ENCODE data around the gene THSD4. TPM values are rescaled to one million over a fixed set of nuclear protein-coding genes. Genes with fewer than 3 reads are reported as not detected.
A peak's percentile ranks its signal among the peaks of the same experiment; 100 is the strongest.

The THSD4 gene
- total RNA-seq, 1 experiment from 2014 or later, result 0.29 TPM

- ChIA-PET POLR2A (no interaction called here), CTCF (no interaction called here)
- no peaks in the 10 kb centered on the region for H3K27me3 Mint-ChIP-seq (ENCODE audit: insufficient read depth, unreplicated experiment)
- H3K4me1 ChIP-seq, result peaks cover 40% of the 10 kb centered on the region
- peak overlapping the region; percentile 47 for H3K27ac Mint-ChIP-seq (ENCODE audit: unreplicated experiment)
- no peaks in the 10 kb centered on the region for H3K9me3 ChIP-seq
- no TSS peak for BruUV-seq (replicated peaks)
- no peak for TF ChIP-seq CTCF (IDR thresholded peaks at IDR 0.05; ENCODE audit: insufficient read depth in 1 of 2, low read depth in 1 of 2, low read length in 1 of 2, severe bottlenecking in 1 of 2, unreplicated experiment in 1 of 2)
- intact Hi-C loops (cut with micrococcal nuclease; ENCODE audit: unreplicated experiment), result no loop called here
- H3K4me1 Mint-ChIP-seq (ENCODE audit: low read depth, unreplicated experiment), result peaks cover 27% of the 10 kb centered on the region
- no peaks in the 10 kb centered on the region for H3K27me3 ChIP-seq (replicated peaks; ENCODE audit: control insufficient read depth, insufficient read depth, low read length)
- no peak overlapping the region for H3K4me3 ChIP-seq (ENCODE audit: low read depth, low read length)
- peaks cover 7% of the 10 kb centered on the region for H3K36me3 Mint-ChIP-seq (ENCODE audit: insufficient read depth, unreplicated experiment)
- H3K36me3 ChIP-seq (ENCODE audit: control insufficient read depth, insufficient read depth, low read length), result no peaks in the 10 kb centered on the region
- no peaks in the 10 kb centered on the region for H3K9me3 Mint-ChIP-seq (ENCODE audit: unreplicated experiment)
- H3K4me3 Mint-ChIP-seq (ENCODE audit: unreplicated experiment), result no peak overlapping the region
- no peak for DNase-seq
These were observed 137.4 kb downstream of the THSD4 start for GRCh38 chr15:71252740-71253047.

- CTCF ChIA-PET, result no interaction called here
- H3K27me3 Mint-ChIP-seq (ENCODE audit: insufficient read depth, unreplicated experiment), result no peaks in the 10 kb centered on the region
- peaks cover 20% of the 10 kb centered on the region for H3K4me1 Mint-ChIP-seq (ENCODE audit: low read depth, unreplicated experiment)
- no peak for DNase-seq
- H3K36me3 Mint-ChIP-seq (ENCODE audit: insufficient read depth, unreplicated experiment), result peaks cover 7% of the 10 kb centered on the region
- H3K4me3 Mint-ChIP-seq (ENCODE audit: unreplicated experiment), result no peak overlapping the region
- no peaks in the 10 kb centered on the region for H3K27me3 ChIP-seq (replicated peaks; ENCODE audit: control insufficient read depth, insufficient read depth, low read length)
- H3K9me3 Mint-ChIP-seq (ENCODE audit: unreplicated experiment), result no peaks in the 10 kb centered on the region
- BruUV-seq (replicated peaks), result no TSS peak
- H3K27ac Mint-ChIP-seq (ENCODE audit: unreplicated experiment), result no peak overlapping the region
- no peak overlapping the region for H3K4me3 ChIP-seq (ENCODE audit: low read depth, low read length)
- H3K36me3 ChIP-seq (ENCODE audit: control insufficient read depth, insufficient read depth, low read length), result no peaks in the 10 kb centered on the region
- intact Hi-C loops (cut with micrococcal nuclease; ENCODE audit: unreplicated experiment), result no loop called here
- H3K4me1 ChIP-seq, result peaks cover 29% of the 10 kb centered on the region
- POLR2A ChIA-PET, result no interaction called here
- no peaks in the 10 kb centered on the region for H3K9me3 ChIP-seq
- no peak for TF ChIP-seq CTCF (IDR thresholded peaks at IDR 0.05; ENCODE audit: insufficient read depth in 1 of 2, low read depth in 1 of 2, low read length in 1 of 2, severe bottlenecking in 1 of 2, unreplicated experiment in 1 of 2)
These were observed 139.2 kb downstream of the THSD4 start for GRCh38 chr15:71254491-71254890.

GRCh38 chr15:71256934-71257664 lies 141.8 kb downstream of the THSD4 start:
- no peaks in the 10 kb centered on the region for H3K36me3 ChIP-seq (ENCODE audit: control insufficient read depth, insufficient read depth, low read length)
- intact Hi-C loops (cut with micrococcal nuclease; ENCODE audit: unreplicated experiment), result no loop called here
- H3K4me3 ChIP-seq (ENCODE audit: low read depth, low read length), result no peak overlapping the region
- Mint-ChIP-seq H3K4me1 (ENCODE audit: low read depth, unreplicated experiment) (peaks cover 7% of the 10 kb centered on the region), H3K27ac (ENCODE audit: unreplicated experiment) (no peak overlapping the region), H3K4me3 (ENCODE audit: unreplicated experiment) (no peak overlapping the region), H3K36me3 (ENCODE audit: insufficient read depth, unreplicated experiment) (peaks cover 7% of the 10 kb centered on the region), H3K27me3 (ENCODE audit: insufficient read depth, unreplicated experiment) (no peaks in the 10 kb centered on the region), H3K9me3 (ENCODE audit: unreplicated experiment) (no peaks in the 10 kb centered on the region)
- H3K9me3 ChIP-seq, result no peaks in the 10 kb centered on the region
- no peak for TF ChIP-seq CTCF (IDR thresholded peaks at IDR 0.05; ENCODE audit: insufficient read depth in 1 of 2, low read depth in 1 of 2, low read length in 1 of 2, severe bottlenecking in 1 of 2, unreplicated experiment in 1 of 2)
- no TSS peak for BruUV-seq (replicated peaks)
- no peaks in the 10 kb centered on the region for H3K27me3 ChIP-seq (replicated peaks; ENCODE audit: control insufficient read depth, insufficient read depth, low read length)
- DNase-seq, result no peak
- ChIA-PET POLR2A (no interaction called here), CTCF (no interaction called here)
- peaks cover 4% of the 10 kb centered on the region; the same call in 1 of the 2 replicates for H3K4me1 ChIP-seq
